ENCODE data around the gene HDAC11.
"Not testable (repeated sequence)": the region's sequence is repeated elsewhere in the genome, so short reads cannot be mapped to it uniquely, and the experiment has no call there.

Gene HDAC11

DNA sequence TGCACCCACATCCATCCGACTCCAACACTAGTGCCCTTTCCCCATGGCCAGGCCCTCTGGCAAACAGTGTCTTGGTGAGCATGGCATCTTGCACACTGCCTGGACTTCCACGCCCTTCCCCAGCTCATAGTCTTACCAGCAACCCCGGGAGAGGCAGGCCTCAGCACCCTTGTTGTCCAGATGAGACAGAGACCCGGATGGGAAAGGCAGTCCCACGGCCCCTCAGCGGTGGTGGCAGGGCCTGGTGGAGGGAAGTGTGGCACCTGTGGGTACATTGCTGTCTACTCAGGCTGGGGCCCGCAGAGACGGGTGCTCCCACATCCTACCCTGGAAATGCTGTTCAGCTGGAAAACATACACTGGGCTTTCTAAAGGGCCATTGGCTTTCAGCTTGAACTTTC is 28.4 kb downstream of the HDAC11 start:
- DNase-seq = no peak

DNA sequence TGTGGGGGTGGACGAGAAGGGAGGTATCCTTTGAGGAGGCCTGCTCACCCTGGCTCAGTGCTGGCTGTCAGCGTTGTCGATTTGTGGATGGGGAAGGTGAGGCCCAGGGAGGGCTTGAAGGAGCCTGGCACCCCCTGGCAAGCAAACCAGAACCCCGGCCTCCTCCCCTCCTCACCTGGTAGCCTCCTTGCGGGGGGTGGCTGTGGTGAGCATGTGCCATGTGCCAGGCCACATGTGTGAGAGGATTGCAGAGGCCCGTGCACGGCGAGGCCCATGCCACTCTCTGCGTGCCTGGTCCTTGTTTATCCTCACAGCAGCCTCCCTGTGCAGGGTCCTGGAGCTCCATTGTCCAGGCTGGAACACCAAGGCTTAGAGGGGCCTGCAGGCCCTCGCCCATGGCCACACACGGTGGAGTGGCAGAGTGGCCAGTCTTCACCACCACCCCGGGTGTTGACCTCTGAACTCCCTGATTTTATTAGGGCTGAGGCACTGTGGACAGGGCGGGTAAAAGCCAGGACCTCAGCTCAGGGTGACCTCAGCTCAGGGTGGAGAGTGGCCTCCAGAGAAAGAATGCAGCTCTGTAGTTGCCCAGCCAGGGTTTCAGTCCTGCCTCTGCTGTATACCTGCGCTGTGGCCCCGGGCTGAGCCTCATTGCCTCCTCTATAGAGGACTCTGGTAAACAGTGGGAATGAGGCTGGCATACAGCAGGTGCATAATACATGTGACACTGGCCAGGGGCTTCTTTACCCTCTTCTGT is 29.1 kb downstream of the HDAC11 start:
- DNase-seq = no peak

DNA sequence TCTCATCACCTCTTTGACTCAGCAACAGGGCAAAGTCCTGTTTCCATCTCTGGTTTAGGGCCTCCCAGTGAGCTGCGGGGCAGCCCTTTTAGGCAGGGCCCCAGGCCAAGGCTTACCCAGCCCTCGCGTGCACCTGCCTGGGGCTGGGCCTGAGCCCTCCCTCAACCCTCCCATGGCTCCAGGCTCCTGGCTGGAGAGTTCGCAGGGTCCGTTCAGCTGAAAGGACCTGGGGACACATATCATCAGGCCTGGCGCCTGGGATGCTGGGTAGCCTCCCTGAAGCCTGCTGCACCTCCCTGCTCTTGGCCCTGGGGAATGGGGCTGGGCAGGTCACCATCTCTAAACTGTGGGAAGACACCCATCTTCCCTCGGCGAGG is 29.7 kb downstream of the HDAC11 start:
- no peak for DNase-seq

DNA sequence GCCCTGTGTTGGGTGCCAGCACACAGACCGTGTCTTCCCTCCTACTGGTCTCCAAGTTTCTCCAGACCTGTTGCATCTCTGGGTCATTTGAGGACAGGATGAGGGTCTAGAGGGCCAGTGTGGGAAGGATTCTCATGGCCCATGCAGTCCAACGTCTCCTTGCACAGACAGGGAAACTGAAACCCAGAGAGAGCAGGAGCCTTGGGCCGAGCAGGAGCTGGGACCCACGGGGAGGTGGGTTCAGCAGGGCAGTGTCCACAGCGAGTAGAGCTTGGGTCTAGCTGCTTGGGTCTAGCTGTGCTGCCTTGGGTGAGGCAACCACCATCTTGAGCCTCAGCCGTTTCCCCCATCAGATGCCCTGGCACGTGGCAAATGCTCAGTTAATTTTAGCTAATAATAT is 32.3 kb downstream of the HDAC11 start:
- DNase-seq = no peak

DNA sequence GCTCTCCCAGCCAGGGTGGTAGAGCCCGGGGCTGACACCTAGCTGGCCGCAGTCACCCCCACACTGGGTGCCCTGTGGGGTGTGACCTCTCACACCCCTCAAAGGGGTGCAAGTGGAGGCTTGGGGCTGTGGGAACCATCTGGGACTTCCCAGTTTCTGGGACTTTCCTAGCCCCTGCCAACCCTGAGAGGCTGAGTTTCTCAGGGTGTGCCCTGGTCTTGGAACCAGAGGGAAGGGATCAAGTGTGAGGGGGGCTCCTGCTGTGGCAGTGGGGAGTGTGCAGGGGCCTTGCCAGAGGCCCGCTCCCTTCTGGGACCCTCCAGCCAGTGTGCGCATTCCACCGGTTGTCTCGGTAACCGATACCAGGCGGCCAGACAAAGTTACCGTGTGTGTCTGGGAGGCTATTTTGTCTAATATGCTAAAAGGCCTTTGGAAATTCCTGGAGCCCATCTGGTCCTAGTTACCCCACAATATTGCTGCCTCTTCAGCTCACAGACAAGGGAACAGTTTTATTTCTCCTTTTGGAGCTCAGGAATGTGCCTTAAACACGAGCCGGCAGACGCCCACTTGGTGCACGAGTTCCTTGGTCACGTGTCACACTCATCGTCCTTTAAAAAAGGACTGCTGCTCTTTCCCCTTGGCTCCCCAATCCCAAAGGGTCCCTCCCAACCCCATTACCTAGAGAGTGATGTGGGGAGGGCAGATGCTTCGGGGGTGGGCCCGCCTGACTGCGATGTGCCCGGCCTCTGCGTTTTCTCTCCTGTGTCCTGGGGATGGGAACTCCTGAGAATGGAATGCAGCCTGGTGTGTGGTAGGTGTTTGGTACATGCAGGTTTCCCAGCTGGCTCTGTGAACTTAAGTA is 33.2 kb downstream of the HDAC11 start:
- no peak for DNase-seq

DNA sequence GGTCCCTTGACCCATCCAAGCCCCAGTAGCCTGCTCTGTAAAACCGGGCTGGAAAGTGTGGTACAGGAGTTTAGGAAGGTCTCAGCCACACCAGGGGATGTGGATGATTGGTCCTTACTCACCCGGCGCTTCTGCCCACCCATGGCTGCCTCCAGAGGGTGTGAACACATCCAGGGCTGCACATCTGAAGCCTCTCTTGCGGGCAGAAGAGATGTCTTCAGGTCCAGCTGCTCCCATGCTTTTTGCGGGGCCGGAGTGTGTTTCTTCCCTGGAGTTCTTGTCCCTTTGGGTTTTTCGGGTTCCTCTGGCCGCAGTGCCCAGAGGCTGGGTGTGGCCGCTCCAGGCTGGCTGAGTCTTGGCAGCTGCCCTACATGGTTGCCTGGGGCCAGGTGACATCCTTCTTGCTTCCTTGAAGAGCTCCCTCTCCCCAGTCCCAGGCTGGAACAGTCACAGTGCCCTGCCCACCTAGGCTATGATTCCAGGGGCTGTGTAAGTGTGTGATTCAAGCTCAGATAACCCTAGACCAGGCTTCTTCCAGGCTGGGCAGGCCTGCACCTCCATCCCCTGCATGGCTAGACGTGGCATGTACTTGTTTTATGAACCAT is 33.9 kb downstream of the HDAC11 start:
- no peak for DNase-seq

DNA sequence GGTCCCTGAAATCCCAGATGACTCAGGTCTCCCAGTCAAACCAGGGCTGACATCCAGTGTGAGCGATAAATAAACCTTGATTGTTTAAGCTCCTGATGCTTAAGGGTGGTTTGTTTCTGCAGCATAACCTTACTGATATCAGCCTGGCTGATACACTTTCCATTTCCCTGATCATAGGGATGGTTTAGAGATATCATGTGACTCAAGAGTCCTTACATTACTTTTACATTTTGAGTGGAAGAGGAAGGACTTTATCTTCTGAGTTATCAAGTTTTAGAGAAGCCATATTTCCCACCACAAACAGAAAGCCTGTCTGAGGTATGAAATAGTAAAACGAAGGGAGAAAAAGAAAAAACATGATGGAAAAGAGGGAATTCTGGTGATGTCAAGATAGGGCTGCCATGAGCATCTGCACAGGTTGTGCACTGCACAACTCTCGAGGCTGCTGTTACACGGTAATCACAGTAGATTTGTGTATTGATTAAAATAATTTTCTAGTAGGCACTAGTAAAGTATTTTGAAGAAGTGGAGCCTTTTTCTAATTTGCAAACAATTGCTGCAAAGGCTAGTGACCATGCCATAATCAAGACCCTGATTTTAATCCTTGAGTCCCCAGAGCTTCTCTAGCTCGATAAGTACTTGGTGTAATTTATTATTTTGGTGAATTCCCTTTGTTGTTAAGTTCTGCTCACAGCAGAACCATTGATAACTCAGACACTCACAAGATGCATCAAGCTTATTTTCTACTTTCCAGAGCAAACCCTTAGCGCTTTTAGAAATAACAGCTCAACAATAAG is 34.7 kb downstream of the HDAC11 start:
- no peak for DNase-seq

DNA sequence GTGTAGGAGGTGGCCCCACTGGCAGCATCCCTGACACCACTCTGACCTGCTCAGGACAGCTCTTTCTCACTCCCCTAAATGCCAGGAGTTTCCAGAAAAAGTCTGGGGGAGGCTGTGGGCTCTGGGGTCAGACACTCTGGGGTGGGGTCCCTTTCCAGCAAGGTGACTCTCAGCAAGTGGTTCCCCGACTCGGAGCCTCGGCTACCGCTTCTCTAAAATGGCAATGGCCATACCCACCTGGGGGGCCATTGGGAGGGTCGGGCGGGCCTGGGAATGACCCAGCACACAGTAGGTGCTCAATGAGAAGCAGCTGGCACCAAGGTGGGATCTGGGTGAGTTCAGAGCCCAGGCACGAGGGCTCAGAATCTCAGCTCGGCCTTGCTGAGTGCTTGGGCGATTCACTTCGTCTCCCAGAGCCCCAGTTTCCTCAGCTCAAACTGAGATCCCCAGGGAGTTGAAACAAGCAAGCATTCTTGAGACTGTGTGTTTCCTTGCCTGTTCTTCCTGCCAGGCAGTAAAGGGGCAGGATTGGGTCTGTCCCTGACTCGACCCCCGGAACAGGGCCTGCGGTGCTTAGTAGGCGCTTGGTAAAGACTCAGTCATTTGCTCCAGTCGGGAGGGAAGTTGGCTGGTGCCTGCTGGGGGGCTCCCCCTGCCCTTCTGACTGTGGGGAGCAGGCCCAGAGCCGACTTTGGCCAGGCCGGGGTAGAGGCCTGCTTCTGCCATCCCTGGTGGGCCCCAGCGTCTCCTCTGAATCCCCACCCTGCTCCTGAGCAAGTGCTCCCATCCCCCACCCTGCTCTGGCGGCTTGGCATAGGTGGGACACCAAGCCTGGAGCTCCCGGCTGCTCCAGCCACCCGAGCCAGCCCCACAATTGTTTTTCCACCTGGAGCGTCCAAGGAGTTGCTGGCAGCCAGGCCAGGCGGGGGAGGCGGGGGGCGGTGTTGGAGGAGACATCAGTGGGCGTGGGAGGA is 36.0 kb downstream of the HDAC11 start:
- DNase-seq = no peak

DNA sequence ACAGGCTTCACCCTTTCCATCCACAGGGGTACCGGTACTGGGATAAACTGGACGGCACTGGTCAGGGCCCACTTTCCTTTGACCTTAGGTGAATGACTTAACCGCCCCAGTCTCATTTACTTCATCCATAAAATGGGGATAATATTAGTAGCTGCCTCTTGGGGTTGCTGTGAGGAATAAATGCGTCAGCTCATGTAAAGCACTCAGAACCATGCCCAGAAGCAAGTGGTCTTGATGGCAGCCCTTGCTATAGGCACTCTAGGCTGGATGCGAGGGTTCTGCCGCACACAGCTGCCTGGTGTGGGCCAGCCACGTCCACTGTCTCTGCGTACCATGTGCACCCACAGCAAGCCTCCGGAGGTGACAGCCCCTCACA is 36.6 kb downstream of the HDAC11 start:
- DNase-seq = no peak

DNA sequence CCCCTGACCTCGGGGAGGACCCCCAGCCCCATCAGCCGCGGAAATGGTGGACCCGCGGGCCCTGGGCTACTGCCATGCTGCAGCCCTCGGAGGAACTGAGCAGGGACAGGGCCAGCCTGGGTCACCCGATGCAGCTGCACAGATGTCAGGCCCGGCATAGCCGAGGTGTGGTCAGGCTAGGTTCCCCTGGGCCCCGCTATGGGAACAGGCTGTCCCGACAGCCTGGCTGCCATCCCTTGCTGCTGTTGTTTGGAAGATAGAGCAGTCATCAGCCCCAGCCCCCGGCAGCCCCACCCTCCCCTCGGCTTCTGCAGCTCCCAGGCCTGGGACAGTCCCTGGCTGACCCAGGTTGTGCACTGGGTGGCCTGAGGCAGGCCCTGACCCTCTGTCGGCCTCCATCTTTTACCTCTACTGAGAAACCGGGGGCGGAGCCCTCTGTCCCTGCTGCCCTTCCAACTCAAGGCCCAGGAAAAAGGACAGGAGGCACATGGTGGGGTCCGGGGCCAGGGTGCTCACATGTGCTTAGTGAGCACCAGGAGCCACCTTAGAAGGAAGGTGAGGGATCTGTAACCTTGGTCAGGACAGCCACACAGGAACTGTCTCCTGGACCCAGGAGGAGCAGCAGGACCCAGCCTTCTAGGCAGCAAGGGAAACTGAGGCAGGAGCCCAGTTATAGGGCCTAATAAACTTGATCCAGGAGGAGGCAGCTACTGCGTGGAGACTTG is 37.3 kb downstream of the HDAC11 start:
- DNase-seq = no peak

DNA sequence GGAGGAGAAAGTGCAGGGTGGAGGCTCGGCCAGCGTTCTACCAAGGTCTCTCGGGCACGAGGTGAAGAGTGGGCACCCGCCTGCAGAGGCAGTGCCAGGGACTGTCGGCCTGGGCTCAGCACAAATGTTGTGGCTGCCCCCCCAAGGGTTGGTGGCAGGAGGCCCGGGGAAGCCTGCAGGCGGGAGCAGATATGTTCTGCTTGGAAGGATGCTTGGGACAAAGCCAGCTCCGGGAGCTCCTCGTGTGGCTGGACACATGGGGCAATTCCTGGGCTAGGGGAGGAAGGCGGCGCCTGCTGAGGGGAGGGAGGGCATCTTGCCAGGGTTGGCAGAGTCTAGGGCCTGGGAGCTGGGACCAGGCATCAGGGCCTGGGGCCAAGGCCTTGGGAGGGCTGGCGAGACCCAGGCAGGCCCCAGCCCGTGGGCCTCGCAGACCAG is 38.4 kb downstream of the HDAC11 start:
- DNase-seq = no peak

DNA sequence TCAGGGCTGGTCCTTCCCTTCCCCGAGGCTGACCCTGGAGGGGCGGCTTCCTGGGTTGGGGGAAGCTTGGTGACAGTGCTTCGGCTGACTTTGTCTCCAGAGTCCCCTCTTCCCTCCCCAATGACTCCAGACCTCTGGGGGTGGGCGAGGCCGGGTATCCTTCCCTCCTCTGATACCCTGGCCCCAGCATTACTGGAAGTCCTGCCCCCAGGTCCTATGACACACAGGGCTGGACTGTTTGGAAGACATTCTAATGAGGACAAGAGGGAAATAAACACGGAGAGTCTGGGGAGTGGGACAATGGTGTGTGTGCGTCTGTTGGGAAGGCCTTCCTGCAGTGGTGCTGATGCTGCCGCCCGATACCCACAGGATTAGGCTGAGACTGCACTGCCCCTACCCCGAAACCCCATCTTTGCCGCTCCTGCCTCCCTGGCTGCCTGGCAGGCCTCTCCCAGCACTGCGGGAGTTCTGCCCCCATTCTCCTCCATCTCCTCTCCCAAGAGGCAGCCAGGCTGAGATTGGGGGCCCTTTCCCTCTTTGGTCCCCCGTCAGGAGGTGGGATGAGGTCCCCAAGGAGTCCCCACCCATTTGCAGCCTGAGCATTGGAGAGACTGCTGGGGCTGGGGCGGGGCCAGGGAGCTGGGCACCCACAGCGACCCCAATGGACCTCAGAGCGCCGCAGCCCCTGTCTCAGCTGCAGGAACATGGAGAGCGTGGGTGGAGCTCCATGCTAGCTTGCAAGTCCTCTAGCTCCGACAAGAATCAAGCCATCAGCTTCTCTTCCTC is 39.1 kb downstream of the HDAC11 start:
- no peak for DNase-seq

DNA sequence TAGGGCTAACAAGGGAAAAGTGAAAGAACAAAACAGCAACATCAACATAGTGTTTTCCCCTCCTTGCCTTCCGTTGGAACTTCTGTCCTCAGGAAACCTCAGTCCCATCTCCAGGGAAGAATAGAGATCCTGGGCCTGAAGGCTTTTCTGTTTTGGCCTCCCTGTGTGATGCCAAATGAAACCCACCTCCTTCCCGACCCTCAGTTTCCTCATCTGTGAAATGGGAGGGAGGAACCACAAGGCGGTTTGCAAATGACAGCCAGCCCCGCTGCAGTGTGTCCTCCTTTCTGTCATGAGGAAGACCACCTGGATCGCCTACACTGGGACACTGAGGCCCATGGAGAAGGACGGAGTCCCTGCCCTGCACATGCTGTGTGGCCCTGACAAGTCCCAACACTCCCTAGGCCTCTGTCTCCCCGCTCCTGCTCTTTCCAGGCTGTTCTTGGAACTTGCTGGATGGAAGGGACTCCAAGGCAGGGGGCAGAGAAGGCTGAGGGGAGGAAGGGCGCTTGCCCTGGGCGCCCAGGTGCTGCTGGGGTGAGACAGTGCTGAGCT is 40.3 kb downstream of the HDAC11 start:
- no peak for DNase-seq

DNA sequence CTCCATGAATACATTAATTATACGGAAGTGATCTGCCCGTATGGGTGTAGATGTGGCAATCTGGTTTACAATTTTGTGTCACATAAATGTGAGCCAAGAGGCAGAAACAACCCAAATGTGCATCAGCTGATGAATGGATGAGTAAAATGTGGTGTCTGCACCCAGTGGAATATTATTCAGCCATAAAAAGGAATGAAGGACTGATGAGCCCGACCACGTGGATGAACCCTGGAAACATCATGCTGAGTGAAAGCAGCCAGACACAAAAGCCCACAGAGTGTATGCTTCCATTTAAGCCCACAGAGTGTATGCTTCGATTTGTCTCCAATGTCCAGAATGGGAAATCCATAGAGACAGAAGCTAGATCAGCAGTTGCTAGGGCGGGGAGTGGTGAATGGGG is 41.2 kb downstream of the HDAC11 start:
- no peak for DNase-seq

DNA sequence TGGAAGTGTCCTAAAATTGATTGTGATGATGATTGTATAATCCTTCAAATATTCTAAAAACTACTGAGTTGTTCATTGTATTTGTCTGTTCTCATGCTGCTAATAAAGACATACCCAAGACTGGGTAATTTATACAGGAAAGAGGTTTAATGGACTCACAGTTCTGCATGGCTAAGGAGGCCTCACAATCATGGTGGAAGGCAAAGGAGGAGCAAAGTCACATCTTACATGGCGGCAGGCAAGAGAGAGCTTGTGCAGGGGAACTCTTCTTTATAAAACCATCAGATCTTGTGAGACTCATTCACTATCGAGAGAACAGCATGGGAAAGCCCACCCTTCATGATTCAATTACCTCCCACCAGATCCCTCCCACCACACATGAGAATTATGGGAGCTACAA is 41.6 kb downstream of the HDAC11 start:
- not testable (repeated sequence) for DNase-seq

DNA sequence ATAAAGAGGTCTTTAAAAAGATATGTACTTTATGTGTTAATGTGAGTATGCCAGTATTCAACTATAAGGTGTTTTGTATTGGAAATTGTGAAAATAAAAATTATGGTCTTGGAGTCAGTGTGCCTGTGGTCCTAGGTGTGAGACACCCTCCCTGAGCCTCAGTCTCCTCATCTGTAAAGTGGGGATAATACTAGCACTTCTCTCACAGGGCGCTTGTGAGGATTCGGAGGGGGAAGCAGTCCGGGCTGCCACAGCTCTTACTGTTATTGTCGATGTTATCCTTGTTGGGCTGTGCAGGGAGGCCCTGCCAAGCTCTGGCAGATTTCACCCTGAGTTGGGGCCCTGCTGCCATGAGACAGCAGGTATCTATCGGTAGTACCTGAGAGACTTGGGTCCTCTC is 42.1 kb downstream of the HDAC11 start:
- DNase-seq = no peak

DNA sequence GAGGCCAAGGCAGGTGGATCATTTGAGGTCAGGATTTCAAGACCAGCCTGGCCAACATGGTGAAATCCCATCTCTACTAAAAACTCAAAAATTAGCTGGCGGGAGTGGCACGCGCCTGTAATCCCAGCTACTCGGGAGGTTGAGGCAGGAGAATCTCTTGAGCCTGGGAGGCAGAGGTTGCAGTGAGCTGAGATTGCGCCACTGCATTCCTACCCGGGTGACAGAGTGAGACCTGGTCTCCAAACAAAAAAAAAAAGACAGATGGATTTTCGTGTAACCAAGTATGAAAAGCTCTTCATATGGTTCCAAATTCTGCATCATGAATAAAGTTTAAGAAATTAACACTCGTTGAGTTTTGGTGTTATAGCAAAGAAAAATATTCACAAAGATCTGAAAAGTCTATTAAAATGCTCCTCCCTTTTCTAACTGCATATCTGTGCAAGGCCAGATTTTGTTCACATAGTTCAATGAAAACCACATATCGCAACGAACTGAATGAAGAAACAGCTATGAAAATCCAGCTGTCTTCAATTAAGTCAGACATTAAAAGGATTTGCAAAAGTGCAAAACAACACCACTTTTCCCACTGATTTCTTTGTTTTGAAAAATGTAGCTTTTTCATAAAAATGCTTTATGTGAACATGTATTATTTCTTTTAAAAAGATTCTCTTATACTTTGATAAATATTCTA is 45.0 kb downstream of the HDAC11 start:
- no peak for DNase-seq

DNA sequence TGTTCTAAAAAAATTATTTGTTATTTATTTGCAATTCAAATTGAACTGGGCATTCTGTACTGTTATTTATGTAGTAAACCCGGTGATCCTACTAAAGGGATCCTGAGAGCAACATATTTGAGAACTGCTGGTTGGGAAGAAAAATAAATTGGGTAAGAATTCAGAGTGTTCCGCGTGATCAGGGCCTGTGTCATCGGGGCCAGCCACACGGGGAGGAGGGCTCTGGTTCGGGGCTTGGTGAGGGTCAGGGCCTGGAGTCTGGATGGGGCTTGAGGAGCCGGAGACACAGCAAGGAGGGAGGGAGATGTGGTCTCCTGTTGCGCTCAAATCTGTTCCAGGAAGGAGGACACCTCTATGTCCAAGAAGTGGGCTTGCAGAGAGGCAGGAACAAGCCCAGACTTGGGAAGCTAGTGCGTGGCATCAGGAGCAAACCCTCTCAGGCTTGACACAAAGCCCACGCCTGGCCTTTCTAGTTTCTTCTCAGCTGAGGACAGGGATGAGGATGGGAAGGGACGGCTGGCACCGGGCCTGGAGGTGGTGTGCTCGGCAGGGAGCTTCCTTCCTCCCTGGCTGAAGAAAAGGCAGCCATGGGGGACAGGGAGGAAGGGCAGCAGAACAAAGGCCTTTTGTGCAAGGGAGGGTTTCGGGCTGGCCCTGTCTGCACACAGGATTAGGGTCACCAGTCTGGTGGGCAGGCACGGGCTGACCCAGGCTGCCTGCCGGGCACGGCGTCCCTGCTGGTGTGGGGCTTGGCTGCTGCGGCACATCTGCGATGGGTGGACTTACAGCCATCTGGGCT is 45.9 kb downstream of the HDAC11 start:
- DNase-seq = no peak

DNA sequence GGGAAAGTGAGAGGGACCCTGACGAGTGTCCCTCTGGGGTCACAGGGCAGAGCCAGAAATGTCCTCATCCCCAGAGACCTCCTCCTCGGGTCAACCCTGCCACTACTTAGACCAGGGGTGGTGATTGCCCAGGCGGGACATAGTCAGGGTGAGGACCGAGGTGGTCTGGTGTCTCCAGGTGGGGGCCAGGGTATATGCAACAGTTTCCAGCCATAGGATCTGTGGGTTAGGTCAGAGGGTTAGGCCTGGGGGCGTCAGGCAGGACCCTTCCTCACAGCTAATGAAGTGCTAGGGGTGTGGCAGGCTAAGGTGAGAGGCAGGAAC is 46.5 kb downstream of the HDAC11 start:
- DNase-seq = no peak
